HG03025 (cell line): ENCODE results near the gene MYLK.
"Not testable (repeated sequence)": the region's sequence is repeated elsewhere in the genome, so short reads cannot be mapped to it uniquely, and the experiment has no call there.

Experiments
- ATAC-seq: cut with Tn5 transposase; IDR thresholded peaks from one replicate; pipeline ENCODE4 v1.9.1; 2021; ENCODE audit warnings: mild to moderate bottlenecking, moderate library complexity; ENCODE audit not compliant: unreplicated experiment, low FRiP score

MYLK gene

DNA sequence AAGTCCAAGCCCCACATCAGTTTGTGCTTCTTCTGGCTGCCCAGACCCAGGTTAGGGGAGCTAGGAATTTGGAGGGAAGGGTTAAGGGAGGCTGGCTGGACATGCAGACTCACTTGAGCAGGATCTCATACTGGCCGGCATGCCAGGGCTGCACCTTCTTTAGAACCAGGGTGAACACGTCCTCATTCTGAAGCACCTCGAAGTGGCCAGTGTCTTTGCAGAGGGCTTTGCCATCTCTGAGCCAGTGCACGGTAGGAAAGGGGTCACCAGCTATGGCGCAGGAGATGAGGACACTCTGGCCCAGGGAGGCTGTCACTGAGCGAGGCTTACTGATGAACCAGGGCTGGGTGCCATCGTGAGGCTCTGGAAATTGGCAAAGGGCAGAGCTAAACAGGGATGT lies 176.5 kb downstream of the MYLK start:
- not testable (repeated sequence) for ATAC-seq

DNA sequence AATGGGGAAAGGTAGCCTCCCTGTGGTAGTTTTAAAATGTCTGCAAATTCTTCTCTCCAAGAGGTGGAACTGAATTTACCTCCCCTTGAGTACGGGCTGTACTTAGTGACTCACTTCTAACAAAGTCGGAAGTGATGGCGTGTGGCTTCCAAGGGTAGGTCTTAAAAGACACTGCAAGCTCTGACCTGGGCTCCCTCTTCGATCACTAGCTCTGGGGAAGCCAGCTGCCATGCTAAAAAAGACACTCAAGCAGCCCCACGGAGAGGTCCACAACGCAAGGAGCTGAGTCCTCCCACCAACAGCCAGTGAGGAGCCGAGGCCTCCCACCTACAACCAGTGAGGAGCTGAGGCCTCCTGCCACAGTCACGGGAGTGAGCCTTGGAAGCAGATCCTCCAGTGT lies 177.3 kb downstream of the MYLK start:
- ATAC-seq = no peak

DNA sequence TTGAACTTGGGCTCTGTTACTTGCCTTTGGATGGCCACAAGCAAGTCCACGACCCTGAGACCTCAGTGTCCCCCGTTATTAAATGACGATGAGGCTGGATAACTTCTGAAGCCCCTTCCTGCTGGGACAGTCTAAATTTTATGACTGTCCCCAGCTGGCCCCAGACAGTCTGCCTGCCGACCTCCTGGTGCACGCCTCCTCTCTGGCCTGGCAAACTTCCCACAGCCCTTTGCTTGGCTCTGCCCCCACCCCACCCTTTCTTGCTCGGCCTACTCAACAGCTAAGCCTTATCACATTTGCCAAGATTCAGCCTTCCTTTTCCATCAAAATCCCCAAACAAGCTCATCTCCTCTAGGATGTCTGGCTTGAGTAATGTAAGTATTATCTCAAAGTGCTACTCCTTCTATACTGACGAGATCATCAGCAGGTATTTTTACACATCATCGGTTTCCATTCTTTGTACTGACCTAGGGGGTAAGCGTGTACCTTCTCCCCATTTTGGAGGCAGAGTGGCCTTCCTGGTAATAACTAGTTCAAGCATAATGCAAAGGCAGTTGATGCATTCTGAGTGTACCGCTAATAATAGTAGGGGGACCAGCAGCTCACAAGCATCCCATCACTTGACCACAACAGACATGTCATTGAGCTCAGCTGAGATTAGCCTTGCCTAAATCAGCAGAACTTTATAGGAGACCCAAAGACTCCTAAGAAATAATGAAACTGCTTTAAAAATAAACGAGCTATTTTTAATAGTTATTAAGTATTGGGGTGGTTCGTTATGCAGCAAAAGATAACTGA lies 178.4 kb downstream of the MYLK start:
- ATAC-seq = no peak

DNA sequence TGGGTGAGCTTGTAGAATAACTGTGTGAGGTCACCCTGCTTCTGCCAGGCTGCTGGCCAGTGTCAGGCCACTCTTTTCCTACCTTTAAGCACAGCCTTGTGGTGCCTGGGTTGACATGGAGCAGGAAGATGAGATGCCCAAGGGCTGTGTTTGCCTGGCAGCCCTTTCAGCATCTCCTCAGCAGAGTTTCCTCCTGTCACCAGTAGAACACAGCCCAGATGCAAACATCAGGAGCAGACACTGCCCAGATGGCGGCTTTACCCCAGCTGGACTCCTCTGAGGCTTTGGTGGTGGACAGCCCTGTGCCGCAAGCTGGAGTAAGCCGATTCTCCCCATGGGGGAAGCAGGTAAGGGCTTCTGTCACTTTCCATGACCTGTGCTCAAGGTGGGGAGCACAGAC lies 180.5 kb downstream of the MYLK start:
- ATAC-seq = not testable (repeated sequence)

DNA sequence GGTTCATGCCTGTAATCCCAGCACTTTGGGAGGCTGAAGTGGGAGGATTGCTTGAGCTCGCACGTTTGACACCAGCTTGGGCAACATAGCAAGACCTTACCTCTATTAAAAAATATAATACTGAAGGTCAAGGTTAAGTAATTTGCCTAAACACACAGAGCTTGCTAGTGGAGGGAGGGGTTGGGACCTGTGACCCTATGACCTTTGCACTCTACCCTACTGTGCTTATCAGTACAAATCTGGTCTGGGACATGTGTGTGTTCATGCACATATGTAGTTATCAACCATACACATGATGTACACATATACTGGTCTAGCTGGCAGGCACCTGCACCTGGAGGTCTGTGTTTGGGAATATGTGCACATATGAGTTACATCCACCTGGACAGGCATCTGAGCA lies 181.4 kb downstream of the MYLK start:
- ATAC-seq = no peak

DNA sequence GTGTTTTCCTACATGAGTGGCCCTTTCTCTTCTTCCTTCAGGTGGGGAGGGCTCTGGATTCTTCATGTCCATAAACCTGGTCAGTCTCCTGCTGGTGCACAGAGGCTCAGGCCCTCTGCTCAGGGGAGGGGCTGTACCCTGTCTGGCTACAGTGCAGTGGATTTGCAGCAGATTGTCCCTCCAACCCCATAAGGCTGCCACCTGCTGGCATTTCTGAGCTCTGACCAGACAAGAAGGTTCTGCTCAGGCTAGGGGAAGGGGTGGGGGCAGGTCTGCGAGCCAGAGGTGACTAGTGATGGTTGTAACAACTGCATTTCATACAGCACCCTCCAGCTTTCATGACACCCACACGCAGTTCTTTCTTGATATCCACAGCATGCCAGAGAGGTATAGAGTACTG lies 182.1 kb downstream of the MYLK start:
- ATAC-seq = not testable (repeated sequence)

DNA sequence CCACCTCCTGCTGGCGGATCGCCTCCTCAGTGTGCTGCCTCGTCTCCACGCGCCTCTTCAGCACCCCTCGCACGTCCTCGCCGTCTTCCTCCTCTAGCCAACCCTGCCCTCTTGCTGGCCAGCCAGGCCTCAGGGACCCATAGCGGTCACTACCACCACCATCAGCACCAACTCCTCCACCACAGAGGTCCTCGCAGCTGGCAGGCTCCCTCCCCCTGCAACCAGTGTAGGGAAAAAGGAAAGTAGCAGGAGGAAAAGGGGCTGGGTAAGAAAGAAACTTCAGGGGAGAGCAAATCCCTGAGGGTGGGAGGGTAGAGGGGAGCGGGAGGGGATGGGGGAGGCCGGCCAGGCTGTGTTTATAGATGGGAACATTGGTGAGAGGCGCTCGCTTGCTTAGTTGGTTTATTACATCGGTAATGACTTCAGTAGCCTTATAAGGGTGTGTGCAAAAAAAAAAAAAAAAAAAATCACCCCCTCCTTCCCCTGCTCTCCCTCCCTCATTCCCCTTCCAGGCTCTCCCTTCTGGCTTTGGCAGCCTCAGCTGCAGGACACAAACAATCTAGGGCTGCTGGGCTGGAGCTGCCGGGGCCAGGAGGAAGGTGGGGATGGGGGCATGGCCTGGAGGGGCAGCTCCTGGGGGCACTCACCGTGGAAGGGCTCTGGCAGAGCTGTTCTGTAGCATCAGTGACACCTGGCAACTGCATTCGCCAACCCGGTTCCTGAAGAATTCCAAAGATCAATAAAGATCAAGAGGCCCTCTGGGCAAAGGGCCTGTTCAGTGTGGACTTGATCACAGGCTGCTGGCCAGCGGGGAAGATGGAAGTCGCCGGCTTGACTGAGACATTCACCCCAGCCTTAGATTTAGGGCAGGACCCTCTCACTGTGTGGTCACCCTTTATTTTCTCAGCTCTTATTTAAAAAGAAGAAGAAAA lies 183.1 kb downstream of the MYLK start:
- ATAC-seq = no peak

DNA sequence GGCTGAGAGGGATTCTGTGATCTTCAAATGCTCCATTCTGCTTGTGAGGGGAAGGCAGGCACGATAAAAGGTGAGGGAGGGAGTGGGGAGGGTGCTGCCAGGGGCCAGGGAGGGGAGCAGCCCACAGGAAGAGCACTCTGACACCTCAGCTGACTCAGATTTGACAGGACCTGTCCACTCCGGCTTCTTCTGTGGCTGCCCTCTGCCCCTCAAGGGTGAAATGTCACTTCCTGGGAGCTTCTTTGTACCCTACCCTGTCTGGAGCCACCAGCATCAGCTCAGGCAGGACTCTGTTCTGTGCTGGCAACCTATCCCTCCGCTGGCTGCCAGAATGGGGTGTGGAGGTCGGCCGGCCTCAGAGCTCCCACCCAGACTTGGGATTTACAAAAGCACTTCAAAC lies 185.3 kb downstream of the MYLK start:
- no peak for ATAC-seq

DNA sequence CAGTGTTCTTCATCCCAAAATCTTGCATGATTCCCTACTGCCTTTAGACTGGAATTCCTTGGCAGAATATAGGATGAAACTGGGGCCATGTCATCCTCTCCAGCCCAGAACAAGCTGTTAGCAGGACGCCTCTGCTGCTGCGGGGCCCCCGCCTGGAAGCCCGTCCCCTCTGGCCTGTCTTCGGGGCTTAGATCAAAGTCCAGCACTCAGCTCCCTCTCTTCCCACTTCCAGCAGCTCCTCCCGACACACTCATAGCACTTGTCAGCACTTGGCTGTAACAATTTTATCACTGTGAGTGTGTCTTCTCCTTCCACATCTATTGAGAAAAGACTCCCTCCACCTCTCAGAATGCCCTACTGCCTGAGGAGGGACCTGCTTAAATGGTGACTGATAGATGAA lies 187.3 kb downstream of the MYLK start:
- ATAC-seq = no peak

DNA sequence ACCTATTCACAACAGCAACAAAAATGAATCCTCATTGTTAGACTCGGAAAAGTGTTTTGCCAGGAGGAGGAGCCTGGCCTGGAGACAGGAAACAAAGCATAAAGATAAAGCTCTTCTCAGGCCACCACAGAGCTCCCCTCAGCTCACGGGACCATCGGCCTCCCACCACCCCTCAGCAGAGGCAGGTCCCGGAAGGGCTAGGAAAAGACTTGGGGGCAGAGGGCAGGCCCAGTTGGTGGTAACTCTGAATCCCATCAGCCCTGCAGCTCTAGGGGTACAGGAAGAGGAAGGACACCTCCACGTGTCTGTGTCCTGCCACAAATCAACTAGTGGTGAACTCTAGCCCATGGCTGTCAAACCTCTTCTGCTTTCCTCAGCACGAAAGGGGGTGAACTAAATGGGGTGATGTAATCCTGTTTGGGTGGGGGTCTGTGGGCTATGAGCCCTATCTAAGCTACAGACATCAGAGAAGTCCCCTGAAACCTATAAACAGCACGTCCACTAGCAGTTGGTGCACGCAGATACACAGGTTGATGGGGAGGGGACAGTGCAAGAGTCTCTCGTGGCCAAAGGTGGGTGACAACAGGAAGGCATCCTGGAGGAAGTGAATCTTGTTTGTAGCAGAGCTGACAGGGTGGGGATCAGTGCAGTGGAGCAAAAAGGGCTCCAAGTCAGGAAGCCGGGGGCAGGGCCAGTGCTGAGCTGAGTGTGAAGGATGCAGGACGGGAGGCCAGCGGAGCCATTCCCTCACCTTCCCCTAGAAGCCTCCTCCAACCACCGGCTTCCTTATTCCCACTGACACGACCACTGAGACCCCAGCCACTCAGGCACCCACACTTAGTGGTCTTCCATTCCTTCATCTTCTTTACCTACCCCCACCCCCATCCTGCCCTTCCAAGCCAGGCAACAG lies 188.1 kb downstream of the MYLK start:
- ATAC-seq = no peak

DNA sequence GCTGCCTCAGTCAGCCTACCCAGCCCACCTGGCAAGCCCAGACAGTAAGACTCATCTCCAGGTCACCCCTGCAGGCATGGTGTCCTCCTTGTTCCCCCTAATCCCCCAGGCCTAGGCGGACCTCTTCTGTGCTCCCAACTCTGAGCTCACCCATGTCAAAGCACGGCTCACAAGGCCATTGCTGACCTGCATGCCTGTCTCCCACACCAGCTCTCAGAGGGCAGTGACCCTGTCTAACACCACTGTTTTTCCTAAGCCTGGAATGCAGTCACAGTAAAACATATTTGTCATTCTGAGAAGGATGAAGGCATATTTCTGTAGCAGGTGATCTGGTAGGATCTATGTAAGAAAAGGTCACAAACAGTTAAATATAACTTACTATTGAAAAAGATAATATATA lies 189.0 kb downstream of the MYLK start:
- no peak for ATAC-seq

DNA sequence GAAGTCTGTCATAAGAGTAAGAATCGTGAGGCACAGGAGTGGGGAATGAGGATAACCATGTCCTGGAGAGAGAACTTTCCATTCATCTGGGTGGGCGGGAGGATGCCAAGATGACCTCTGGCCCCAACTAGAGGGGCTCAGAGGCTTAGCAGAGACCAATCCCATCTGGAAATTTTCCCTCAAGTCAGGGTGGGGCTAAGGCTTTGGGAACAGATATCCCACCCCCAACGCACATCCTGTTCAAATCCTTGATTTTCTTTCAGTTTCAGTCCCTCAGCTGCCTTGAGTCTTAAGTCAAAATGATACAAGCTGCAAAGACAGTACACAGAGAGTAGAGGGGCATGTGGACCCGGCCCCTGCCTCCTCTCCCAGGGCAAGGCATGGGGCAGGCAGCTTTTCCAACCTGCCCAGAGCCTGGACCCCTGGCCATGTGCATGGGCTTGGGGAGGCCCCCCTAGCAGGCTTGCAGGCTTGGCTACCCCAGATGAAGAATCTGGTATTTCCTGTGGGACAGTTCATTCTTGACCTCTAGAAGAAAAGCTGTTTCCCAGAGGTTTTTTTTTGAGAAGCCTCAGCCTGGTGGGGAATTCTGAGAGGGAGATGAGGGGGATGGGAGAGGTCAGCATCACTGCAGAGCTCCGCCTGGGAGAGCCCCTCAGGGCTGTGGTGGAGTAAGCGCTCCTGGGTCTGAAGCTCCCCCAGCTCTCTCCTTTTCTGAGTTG lies 189.6 kb downstream of the MYLK start:
- no peak for ATAC-seq

DNA sequence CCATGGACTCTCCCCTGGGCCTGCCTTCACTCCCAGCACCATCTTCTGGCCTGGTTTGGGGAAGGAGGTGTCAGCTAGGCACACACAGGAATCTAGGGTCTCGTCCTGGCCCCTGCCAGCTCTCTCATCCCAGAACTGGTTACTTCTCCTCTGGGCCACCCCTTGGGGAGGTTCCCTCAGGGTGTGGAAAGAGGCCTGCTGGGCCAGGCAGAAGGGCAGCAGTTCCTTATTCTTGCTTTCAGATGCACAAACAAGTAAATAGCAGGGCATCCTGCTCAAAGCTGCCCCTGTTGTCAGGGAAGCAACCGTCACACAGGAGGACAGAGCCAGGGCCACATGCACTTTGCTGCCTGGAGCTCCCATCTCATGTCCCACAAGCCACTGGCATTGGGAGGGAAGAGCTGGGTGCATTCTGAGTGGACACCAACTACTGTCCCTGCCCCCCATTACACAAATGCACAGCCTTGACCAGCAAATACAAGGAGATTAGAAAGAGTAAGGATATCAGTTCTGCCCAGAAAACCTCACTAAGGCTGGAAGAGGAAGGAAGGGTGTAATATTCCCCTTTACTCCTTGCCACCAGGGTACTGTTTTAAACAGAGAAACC lies 190.4 kb downstream of the MYLK start:
- no peak for ATAC-seq

DNA sequence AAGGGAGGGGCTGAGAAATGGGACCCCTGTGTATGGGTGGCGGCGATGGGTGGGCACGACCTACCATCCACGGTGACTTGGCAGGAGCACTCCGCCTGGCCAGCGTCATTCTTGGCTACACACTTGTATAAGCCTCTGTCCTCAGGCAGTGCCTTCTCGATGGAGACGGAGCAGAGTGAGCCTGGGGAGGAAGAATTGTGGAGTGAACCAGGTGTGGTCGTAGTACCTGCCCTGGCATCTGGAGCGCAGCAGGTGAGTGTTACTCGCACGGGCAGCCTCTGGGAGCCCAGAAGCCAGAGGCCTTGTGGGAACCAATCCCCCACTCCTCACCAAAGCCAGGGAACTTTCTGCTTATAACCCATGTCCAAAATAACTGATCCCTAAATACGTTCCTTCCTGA lies 191.5 kb downstream of the MYLK start:
- no peak for ATAC-seq

DNA sequence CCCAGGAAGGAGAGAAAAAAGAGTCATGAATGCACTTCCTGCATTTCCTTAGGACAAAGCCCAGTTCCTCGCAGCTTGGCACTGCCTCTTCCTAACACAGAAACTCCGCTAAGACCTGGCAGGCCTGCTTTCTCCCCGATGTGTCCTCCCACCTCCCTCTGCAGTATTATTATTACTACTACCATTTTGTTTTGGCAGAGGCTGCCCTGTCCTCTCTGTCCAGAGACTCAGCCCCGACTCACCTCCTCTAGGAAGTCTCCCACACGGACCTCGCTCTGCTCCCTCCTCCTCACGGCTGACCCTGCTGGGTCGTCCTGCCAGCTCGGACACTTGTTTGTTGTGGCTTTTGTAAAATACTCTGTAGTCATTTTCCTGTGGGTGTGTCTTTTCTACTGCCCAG lies 192.1 kb downstream of the MYLK start:
- no peak for ATAC-seq

DNA sequence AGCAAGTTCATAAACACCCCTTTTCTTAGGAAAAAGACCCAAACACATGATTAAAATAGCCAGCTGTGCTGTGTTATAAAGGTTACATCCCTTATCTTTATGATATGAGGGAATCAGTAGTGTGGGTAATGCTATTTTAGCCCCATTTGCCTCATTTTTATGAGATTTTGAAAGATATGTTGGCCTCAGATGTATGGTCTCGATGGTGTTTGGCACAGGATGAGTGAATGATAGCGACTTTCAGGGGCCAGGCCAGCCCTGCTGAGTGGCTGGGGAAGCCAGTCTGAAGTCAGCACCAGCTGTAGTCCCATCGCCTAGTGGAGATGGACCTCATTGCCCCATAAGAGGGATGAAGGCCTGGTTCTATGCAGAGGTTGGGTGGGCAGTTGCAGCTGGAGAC lies 194.3 kb downstream of the MYLK start:
- no peak for ATAC-seq

DNA sequence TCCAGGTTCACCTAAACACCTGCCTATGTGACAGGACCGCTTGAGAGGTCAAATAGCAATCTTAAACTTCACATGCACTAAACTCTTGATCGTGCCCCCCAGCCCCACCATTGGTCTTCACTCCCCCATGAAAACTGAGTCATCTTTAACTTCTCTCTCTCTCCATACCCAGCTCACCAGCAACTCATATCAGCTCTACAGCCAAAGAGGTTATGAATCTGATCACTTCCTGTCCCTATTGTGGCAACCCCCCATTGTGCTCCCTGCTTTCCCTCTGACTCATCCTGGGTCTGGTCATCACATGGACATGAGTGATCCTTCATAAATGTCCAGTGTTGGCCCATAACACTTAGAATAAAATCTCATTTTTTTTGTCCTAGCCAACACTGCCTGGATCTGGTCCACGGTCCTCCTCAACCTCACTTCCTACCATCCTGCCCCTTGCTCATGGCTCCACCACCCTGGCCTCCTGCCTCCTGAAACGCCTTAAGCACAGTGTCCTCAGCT lies 195.8 kb downstream of the MYLK start:
- ATAC-seq = no peak

DNA sequence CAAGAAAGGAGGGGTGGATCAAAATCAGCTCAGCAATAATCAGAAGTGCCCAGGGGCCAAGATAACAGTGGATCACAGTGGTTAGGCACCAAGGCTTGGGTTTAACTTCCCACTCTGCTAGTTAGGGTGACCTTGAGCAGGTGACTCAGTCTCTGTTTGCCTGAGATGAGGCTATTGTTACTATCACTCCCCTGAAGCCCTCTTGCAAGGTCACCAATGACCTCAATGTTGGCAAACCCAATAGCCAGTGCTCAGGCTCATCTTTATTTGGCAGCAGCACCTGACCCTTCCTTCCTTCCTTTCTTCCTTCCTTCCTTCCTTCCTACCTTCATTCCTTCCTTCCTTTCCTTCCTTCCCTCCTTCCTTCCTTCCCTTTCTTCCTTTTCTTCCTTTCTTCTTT lies 196.8 kb downstream of the MYLK start:
- no peak for ATAC-seq

DNA sequence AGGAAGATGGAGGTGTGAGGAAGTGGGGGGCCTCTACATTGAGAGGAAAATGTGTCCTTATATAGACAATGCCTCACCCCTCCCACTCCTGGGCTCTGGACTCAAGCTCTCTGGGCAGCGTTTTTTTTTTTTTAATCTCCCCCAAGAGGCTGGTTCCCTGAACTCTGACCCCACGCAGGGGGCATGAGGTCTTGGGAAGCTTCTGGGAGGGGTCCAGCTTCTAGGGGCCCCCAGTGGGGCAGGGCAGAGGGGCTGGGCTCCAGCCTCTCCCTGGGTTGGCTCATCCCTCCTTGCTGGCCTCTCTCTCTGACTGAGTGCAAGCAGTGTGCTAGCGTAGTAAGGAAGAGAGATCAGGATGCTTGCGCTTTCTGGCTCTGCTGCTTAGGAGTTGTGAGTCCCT lies 197.9 kb downstream of the MYLK start:
- ATAC-seq = no peak
